ENCODE data around the gene MTHFD1. TPM values are rescaled to one million over a fixed set of nuclear protein-coding genes. Genes with fewer than 3 reads are reported as not detected.

The MTHFD1 gene
- total and polyA plus RNA-seq, 2 experiments from 2014 or later, result 24.4 to 29.5 TPM

DNA sequence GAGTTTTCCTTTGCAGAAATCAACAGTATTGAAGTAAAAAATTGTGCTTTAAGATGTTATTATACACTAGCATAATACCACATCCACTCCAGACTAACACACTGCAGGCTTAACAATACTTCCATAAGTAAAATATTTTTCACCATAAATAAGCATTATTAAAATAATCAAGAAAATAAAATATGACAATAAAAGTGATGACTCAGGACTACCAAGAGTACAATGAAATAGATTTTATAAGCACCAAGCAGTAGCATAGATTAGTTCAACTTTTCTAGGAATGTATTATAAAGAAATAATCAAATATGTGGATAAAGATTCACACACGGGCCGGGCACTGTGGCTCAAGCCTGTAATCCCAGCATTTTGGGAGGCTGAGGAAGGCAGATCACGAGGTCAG lies 40.4 kb upstream of the MTHFD1 start:
- no peaks in the 10 kb centered on the region for H3K79me2 ChIP-seq
- TF ChIP-seq EZH2phosphoT487 (IDR thresholded peaks at IDR 0.05; ENCODE audit: low read depth, severe bottlenecking, unreplicated experiment), result no peak
- no peak for TF ChIP-seq EZH2 (IDR thresholded peaks at IDR 0.05; ENCODE audit: borderline replicate concordance)
- TF ChIP-seq, protein P1, sequence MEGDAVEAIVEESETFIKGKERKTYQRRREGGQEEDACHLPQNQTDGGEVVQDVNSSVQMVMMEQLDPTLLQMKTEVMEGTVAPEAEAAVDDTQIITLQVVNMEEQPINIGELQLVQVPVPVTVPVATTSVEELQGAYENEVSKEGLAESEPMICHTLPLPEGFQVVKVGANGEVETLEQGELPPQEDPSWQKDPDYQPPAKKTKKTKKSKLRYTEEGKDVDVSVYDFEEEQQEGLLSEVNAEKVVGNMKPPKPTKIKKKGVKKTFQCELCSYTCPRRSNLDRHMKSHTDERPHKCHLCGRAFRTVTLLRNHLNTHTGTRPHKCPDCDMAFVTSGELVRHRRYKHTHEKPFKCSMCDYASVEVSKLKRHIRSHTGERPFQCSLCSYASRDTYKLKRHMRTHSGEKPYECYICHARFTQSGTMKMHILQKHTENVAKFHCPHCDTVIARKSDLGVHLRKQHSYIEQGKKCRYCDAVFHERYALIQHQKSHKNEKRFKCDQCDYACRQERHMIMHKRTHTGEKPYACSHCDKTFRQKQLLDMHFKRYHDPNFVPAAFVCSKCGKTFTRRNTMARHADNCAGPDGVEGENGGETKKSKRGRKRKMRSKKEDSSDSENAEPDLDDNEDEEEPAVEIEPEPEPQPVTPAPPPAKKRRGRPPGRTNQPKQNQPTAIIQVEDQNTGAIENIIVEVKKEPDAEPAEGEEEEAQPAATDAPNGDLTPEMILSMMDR (IDR thresholded peaks at IDR 0.05; ENCODE audit: poor library complexity), result no peak
- no peaks in the 10 kb centered on the region for H3K36me3 ChIP-seq (replicated peaks; ENCODE audit: insufficient read depth, low read depth)
- no peak overlapping the region for H3K27ac ChIP-seq
- WGBS (ENCODE audit: low lambda C conversion rate, missing lambda C conversion rate), result 90% methylated on average over 3 of the region's 3 CpGs
- no peak overlapping the region for H3K4me2 ChIP-seq
- H3K27me3 ChIP-seq, result no peaks in the 10 kb centered on the region
- DNase-seq (ENCODE audit: low spot score), result no peak
- no peaks in the 10 kb centered on the region for H4K20me1 ChIP-seq (ENCODE audit: insufficient read depth, poor library complexity, severe bottlenecking)
- no peak overlapping the region for H2AFZ ChIP-seq
- H3K4me1 ChIP-seq (ENCODE audit: insufficient read depth), result no peaks in the 10 kb centered on the region
- H3K9me3 ChIP-seq (ENCODE audit: low read depth), result no peaks in the 10 kb centered on the region
- no peaks in the 10 kb centered on the region for H3K9me2 ChIP-seq (replicated peaks; ENCODE audit: insufficient read depth)
- no peak overlapping the region for H3K4me3 ChIP-seq

- no peak overlapping the region for H3K4me2 ChIP-seq
- no peaks in the 10 kb centered on the region for H3K27me3 ChIP-seq
- no peak overlapping the region for H3K27ac ChIP-seq
- H3K9me3 ChIP-seq (ENCODE audit: low read depth), result no peaks in the 10 kb centered on the region
- no peaks in the 10 kb centered on the region for H3K79me2 ChIP-seq
- WGBS (ENCODE audit: low lambda C conversion rate, missing lambda C conversion rate), result 90% methylated on average over 6 of the region's 6 CpGs
- no peak overlapping the region for H3K4me3 ChIP-seq
- no peaks in the 10 kb centered on the region for H3K36me3 ChIP-seq (replicated peaks; ENCODE audit: insufficient read depth, low read depth)
- no peaks in the 10 kb centered on the region for H3K4me1 ChIP-seq (ENCODE audit: insufficient read depth)
- H3K9me2 ChIP-seq (replicated peaks; ENCODE audit: insufficient read depth), result no peaks in the 10 kb centered on the region
- TF ChIP-seq EZH2phosphoT487 (IDR thresholded peaks at IDR 0.05; ENCODE audit: low read depth, severe bottlenecking, unreplicated experiment) (no peak), EZH2 (IDR thresholded peaks at IDR 0.05; ENCODE audit: borderline replicate concordance) (no peak)
- TF ChIP-seq, protein P1 (IDR thresholded peaks at IDR 0.05; ENCODE audit: poor library complexity), result no peak
- H4K20me1 ChIP-seq (ENCODE audit: insufficient read depth, poor library complexity, severe bottlenecking), result no peaks in the 10 kb centered on the region
- DNase-seq (ENCODE audit: low spot score), result no peak
- H2AFZ ChIP-seq, result no peak overlapping the region
These were observed 38.2 kb upstream of the MTHFD1 start for GRCh38 chr14:64349741-64350490.

DNA sequence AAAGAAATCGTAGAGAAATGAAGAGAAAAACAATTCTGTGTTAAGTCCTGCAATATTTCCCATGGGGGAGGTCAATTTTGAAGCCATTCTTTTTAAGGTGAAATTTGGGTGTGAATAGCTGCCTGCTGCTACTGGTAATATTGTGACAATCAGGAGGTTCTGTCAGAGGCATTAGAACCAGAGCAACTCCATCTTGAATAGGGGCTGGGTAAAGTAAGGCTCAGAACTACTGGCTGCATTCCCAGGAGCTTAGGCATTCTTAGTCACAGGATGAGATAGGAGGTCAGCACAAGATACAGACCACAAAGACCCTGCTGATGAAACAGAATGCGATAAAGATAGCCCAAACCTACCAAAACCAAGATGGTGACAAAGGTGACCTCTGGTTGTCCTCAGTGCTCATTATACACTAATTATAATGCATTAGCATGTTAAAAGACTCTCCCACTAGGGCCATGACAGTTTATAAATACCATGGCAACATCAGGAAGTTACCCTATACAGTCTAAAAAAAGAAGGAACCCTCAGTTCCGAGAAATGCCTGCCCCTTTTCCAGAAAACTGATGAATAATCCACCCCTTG lies 24.8 kb upstream of the MTHFD1 start:
- 89% methylated on average over 3 of the region's 3 CpGs for WGBS (ENCODE audit: low lambda C conversion rate, missing lambda C conversion rate)
- H2AFZ ChIP-seq, result no peak overlapping the region

More for the DNA sequence above, 24.8 kb upstream of the MTHFD1 start:
- Histone ChIP-seq H3K27me3 (no peaks in the 10 kb centered on the region), H3K27ac (no peak overlapping the region), H3K9me3 (ENCODE audit: low read depth) (no peaks in the 10 kb centered on the region), H3K4me3 (no peak overlapping the region), H3K36me3 (replicated peaks; ENCODE audit: insufficient read depth, low read depth) (no peaks in the 10 kb centered on the region), H4K20me1 (ENCODE audit: insufficient read depth, poor library complexity, severe bottlenecking) (no peaks in the 10 kb centered on the region), H3K9me2 (replicated peaks; ENCODE audit: insufficient read depth) (no peaks in the 10 kb centered on the region), H3K4me1 (ENCODE audit: insufficient read depth) (no peaks in the 10 kb centered on the region), H3K79me2 (no peaks in the 10 kb centered on the region), H3K4me2 (no peak overlapping the region)
- TF ChIP-seq EZH2phosphoT487 (IDR thresholded peaks at IDR 0.05; ENCODE audit: low read depth, severe bottlenecking, unreplicated experiment) (no peak), EZH2 (IDR thresholded peaks at IDR 0.05; ENCODE audit: borderline replicate concordance) (no peak)
- TF ChIP-seq, protein P1 (IDR thresholded peaks at IDR 0.05; ENCODE audit: poor library complexity), result no peak
- no peak for DNase-seq (ENCODE audit: low spot score)
